Measurements from ENCODE around the gene RPS16. TPM values are rescaled to one million over a fixed set of nuclear protein-coding genes. Genes with fewer than 3 reads are reported as not detected.

Gene RPS16
- total and polyA plus RNA-seq, 9 of the 15 experiments (the other 6 are each of a cell fraction or from before 2014, with no cell fraction given): 82.6 to 3,671 (median 2,204) TPM

DNA sequence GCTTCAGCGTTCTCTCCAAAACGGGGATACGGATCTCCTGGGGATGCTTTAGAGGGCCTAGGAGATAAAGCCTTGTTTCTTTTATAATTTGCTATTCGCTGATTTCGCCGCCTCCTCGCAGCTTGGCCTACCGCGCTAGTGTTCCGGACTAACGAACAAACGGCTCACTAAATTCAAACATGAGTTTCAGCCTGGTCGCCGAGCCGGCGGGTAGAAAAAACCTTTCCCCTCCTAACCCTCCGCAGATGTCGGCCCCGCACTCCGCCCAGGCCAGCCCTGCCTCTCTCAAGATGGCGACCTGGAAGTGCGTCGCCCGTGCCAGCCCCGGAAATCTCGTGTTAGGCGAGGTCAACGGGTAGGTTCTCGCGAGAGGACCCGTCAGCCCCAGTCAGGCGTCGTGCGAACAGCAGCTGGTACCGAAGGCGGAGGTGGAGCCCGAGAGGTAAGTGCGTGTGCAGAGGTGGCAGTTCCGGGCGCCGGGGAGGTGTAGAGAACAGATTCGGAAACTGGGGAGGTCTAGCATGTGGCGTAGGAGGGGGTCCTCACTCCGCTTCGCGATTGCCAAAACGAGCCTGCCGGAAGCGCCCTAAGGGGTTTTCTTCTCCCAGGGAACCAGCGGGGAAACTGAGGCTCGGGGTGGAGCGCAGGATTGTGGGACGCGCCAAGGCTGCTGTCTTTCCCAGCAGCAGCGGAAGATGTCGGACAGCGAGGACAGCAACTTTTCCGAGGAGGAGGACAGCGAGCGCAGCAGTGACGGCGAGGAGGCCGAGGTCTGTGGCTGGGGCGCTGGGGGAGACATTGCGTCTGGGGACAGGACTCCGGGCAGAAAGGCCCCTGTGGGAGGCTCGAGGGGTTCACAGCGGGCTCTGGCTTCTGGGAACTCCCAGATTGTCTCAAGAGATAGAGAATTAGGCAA is 9.7 kb upstream of the RPS16 start, which contains the start of gene SUPT5H (continued):
- TF ChIP-seq, protein P1, sequence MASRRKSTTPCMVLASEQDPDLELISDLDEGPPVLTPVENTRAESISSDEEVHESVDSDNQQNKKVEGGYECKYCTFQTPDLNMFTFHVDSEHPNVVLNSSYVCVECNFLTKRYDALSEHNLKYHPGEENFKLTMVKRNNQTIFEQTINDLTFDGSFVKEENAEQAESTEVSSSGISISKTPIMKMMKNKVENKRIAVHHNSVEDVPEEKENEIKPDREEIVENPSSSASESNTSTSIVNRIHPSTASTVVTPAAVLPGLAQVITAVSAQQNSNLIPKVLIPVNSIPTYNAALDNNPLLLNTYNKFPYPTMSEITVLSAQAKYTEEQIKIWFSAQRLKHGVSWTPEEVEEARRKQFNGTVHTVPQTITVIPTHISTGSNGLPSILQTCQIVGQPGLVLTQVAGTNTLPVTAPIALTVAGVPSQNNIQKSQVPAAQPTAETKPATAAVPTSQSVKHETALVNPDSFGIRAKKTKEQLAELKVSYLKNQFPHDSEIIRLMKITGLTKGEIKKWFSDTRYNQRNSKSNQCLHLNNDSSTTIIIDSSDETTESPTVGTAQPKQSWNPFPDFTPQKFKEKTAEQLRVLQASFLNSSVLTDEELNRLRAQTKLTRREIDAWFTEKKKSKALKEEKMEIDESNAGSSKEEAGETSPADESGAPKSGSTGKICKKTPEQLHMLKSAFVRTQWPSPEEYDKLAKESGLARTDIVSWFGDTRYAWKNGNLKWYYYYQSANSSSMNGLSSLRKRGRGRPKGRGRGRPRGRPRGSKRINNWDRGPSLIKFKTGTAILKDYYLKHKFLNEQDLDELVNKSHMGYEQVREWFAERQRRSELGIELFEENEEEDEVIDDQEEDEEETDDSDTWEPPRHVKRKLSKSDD (conservative IDR thresholded peaks at IDR 0.05; ENCODE audit: low read length): peak; percentile 97
- TF ChIP-seq HNRNPH1 (optimal IDR thresholded peaks at IDR 0.05; ENCODE audit: low read depth, low read length) (no peak), NCOA4 (IDR thresholded peaks at IDR 0.05; ENCODE audit: partially characterized antibody) (no peak), MEIS2 (IDR thresholded peaks at IDR 0.05; ENCODE audit: partially characterized antibody) (no peak), SMAD3 (CRISPR knock-in tag; conservative IDR thresholded peaks at IDR 0.05) (no peak), STAG1 (CRISPR knock-in tag; IDR thresholded peaks at IDR 0.05; ENCODE audit: borderline replicate concordance) (no peak), ELF4 (CRISPR knock-in tag; IDR thresholded peaks at IDR 0.05) (peak; percentile 70; the same call in 1 of the 2 replicates), TEAD4 (IDR thresholded peaks at IDR 0.05; ENCODE audit: low read length) (peak; percentile 15; the same call in 1 of the 2 replicates), TEAD4 (CRISPR knock-in tag; IDR thresholded peaks at IDR 0.05; ENCODE audit: borderline replicate concordance) (no peak), CBX3 (IDR thresholded peaks at IDR 0.05; ENCODE audit: borderline replicate concordance in 1 of 2, low read length in 2 of 2) (peak in 1 of 2 experiments; percentile 42; a peak in 1 of 3 replicates)
- TF ChIP-seq, protein P2, sequence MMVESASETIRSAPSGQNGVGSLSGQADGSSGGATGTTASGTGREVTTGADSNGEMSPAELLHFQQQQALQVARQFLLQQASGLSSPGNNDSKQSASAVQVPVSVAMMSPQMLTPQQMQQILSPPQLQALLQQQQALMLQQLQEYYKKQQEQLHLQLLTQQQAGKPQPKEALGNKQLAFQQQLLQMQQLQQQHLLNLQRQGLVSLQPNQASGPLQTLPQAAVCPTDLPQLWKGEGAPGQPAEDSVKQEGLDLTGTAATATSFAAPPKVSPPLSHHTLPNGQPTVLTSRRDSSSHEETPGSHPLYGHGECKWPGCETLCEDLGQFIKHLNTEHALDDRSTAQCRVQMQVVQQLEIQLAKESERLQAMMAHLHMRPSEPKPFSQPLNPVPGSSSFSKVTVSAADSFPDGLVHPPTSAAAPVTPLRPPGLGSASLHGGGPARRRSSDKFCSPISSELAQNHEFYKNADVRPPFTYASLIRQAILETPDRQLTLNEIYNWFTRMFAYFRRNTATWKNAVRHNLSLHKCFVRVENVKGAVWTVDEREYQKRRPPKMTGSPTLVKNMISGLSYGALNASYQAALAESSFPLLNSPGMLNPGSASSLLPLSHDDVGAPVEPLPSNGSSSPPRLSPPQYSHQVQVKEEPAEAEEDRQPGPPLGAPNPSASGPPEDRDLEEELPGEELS (CRISPR knock-in tag; IDR thresholded peaks at IDR 0.05; ENCODE audit: borderline replicate concordance): no peak
- TF ChIP-seq, protein P3, sequence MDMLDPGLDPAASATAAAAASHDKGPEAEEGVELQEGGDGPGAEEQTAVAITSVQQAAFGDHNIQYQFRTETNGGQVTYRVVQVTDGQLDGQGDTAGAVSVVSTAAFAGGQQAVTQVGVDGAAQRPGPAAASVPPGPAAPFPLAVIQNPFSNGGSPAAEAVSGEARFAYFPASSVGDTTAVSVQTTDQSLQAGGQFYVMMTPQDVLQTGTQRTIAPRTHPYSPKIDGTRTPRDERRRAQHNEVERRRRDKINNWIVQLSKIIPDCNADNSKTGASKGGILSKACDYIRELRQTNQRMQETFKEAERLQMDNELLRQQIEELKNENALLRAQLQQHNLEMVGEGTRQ (CRISPR knock-in tag; IDR thresholded peaks at IDR 0.05): no peak
- TF ChIP-seq, protein P4, sequence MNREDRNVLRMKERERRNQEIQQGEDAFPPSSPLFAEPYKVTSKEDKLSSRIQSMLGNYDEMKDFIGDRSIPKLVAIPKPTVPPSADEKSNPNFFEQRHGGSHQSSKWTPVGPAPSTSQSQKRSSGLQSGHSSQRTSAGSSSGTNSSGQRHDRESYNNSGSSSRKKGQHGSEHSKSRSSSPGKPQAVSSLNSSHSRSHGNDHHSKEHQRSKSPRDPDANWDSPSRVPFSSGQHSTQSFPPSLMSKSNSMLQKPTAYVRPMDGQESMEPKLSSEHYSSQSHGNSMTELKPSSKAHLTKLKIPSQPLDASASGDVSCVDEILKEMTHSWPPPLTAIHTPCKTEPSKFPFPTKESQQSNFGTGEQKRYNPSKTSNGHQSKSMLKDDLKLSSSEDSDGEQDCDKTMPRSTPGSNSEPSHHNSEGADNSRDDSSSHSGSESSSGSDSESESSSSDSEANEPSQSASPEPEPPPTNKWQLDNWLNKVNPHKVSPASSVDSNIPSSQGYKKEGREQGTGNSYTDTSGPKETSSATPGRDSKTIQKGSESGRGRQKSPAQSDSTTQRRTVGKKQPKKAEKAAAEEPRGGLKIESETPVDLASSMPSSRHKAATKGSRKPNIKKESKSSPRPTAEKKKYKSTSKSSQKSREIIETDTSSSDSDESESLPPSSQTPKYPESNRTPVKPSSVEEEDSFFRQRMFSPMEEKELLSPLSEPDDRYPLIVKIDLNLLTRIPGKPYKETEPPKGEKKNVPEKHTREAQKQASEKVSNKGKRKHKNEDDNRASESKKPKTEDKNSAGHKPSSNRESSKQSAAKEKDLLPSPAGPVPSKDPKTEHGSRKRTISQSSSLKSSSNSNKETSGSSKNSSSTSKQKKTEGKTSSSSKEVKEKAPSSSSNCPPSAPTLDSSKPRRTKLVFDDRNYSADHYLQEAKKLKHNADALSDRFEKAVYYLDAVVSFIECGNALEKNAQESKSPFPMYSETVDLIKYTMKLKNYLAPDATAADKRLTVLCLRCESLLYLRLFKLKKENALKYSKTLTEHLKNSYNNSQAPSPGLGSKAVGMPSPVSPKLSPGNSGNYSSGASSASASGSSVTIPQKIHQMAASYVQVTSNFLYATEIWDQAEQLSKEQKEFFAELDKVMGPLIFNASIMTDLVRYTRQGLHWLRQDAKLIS (CRISPR knock-in tag; IDR thresholded peaks at IDR 0.05): peak; percentile 47; the same call in 1 of the 2 replicates
- TF ChIP-seq, protein P5, sequence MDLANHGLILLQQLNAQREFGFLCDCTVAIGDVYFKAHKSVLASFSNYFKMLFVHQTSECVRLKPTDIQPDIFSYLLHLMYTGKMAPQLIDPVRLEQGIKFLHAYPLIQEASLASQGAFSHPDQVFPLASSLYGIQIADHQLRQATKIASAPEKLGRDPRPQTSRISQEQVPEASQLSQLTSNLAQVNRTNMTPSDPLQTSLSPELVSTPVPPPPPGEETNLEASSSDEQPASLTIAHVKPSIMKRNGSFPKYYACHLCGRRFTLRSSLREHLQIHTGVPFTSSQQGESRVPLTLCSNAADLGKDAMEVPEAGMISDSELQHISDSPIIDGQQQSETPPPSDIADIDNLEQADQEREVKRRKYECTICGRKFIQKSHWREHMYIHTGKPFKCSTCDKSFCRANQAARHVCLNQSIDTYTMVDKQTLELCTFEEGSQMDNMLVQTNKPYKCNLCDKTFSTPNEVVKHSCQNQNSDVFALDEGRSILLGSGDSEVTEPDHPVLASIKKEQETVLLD (IDR thresholded peaks at IDR 0.05): 0 out of 2 replicates have a peak, but pooled peaks have one; percentile 47

All from K562 (cell line).